AG04449 (cell line): ENCODE data around the gene PCBP4.

Experiments
- CTCF ChIA-PET: fragments of 350-600 bp; formaldehyde crosslinking; extraction: SDS; loops from one replicate; lab custom pipeline; 2021; ENCODE audit warnings: antibody characterized with exemption; lab: Yijun Ruan, JAX
- POLR2A ChIA-PET: fragments of 400-600, 350-600 bp; formaldehyde crosslinking; extraction: SDS; loops from one replicate; lab custom pipeline; 2020; ENCODE audit warnings: antibody characterized with exemption, inconsistent platforms; lab: Yijun Ruan, JAX
- DNase-seq: peaks from one replicate; pipeline ENCODE4 v3.0.0-alpha.2; 2010; ENCODE audit warnings: low read depth, low spot score
- H3K4me3 ChIP-seq: 2 replicates; pipeline ENCODE4 v1.5.1; 2011; ENCODE audit warnings: low read depth, mild to moderate bottlenecking, control low read depth, low read length
- CTCF ChIP-seq: IDR thresholded peaks from one replicate; pipeline ENCODE4 v1.5.1; 2011; ENCODE audit warnings: mild to moderate bottlenecking, moderate library complexity, low read length, control low read depth, inconsistent platforms; ENCODE audit not compliant: insufficient read depth; ENCODE audit errors: missing control alignments

PCBP4 gene

GRCh38 chr3:51928438-51928837 lies 38.8 kb downstream of the PCBP4 start:
- TF ChIP-seq CTCF: no peak
- CTCF ChIA-PET: no interaction called here
- no peak overlapping the region for H3K4me3 ChIP-seq
- POLR2A ChIA-PET: no interaction called here
- no peak for DNase-seq

GRCh38 chr3:51927061-51927977 lies 39.9 kb downstream of the PCBP4 start:
- H3K4me3 ChIP-seq: no peak overlapping the region
- no peak for TF ChIP-seq CTCF
- ChIA-PET POLR2A (interaction anchor here (1.0 kb wide), 1 partner anchor 14 kb away, joined by 3 read pairs; the partner anchor contains the start of genes PARP3 and RRP9), CTCF (no interaction called here)
- no peak for DNase-seq

GRCh38 chr3:51921081-51921578 lies 46.1 kb downstream of the PCBP4 start:
- DNase-seq: no peak
- ChIA-PET POLR2A (no interaction called here), CTCF (no interaction called here)
- no peak for TF ChIP-seq CTCF
- no peak overlapping the region for H3K4me3 ChIP-seq

- no peak for DNase-seq
- TF ChIP-seq CTCF: no peak
- ChIA-PET CTCF (no interaction called here), POLR2A (no interaction called here)
- no peak overlapping the region for H3K4me3 ChIP-seq
These were observed 50.8 kb downstream of the PCBP4 start for GRCh38 chr3:51916418-51916817.

- DNase-seq: no peak
- CTCF ChIA-PET: no interaction called here
- no peak overlapping the region for H3K4me3 ChIP-seq
- TF ChIP-seq CTCF: no peak
- POLR2A ChIA-PET: no interaction called here
These were observed 59.2 kb downstream of the PCBP4 start for GRCh38 chr3:51908026-51908425.
